Hepatic stellate cell (primary cell): ENCODE measurements around the gene SLBP.
A peak's percentile ranks its signal among the peaks of the same experiment; 100 is the strongest.

ENCODE experiments used
- DNase-seq: peaks from one replicate; pipeline ENCODE4 v3.0.0; 2011; ENCODE audit warnings: low spot score

The SLBP gene

GRCh38 chr4:1712216-1713002, at the start of gene SLBP:
TSS of gene SLBP (minus strand) at chr4:1712319. CDS start at chr4:1712188, 131 bp downstream.
- DNase-seq = peak; percentile 95

DNA sequence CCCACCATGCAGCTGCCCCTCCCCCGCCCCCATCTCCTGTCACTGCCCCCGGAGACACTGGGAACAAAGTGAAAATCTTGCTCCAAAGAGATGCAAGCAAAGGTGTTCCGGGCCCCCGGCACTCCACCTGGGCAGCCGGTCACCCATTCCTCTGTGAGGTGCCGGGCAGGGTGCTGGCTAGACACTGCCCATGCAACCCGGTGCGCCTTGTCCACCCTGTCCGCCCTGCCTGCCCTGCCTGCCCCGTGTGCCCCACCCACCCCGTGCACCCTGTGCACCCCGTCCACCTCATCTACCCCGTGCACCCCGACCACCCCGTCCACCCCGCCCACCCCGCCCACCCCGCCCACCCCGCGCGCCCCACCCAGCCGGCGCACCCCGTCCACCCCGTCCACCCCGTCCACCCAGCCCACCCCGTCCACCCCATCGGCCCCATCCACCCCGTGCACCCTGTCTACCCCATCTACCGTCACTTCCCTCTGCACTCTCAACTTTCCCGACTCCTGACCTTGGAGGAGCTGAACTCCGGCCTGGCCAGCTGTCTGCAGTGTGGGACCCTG, 49.1 kb upstream of the SLBP start:
- no peak for DNase-seq

DNA sequence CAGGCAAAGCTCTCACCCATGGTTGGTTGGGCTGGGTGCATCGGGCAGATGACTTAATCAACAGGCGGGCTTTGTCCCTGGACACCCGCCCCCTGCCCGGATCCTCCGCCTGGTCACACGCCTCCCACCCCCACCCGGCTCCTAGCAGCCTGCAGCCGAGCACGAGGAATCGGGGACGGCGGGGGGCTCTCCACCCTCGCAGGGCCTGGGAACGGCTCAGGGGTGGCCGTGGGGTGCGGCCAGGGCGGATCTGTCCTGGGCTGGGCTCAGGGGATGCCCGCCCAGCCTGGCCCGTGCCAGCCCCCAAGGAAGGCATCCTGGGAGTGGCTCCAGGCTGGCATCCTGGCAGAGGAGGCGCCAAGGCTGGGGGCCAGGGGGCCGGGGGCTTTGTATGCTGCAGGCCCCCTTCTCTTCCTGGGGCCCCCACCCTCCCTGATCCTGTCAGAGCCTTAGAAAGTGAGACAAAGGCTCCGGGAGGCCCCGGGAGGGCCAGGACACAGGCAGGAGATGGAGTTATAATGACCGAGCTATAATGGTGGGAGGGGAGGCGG, 48.5 kb upstream of the SLBP start:
- no peak for DNase-seq

- no peak for DNase-seq
Observed at GRCh38 chr4:1759818-1760223, 47.7 kb upstream of the SLBP start.

DNA sequence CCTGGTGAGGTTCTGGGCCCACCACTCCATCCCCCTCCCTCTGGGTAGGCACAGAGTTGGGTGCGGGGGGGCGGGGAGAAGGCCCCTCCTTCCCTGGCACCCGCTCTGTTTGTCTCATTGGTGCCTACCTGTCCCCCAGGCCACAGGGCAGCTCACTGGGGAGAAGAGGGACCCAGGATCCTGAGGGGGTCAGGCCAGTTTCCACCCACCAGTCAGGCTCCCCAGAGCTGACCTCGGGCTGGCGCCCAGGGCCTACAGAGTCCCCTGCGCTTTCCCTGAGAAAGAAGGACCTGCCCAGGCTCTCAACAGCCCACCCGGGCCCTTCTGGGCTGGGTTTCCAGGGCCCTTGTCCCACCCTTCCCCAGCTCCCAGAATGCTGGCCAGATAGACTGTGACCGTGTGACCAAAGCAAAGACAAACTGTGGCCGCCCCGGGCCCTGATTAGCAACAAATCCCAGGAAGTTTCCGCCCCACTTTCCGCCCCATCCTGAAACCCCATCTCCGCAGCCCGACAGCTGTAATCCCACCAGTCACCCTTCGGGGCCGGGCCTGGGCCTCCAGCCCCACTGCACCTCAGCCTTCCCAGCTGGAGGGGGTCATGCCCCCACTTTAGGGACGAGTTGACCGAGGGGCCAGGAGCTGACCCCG, 47.2 kb upstream of the SLBP start:
- DNase-seq = no peak

DNA sequence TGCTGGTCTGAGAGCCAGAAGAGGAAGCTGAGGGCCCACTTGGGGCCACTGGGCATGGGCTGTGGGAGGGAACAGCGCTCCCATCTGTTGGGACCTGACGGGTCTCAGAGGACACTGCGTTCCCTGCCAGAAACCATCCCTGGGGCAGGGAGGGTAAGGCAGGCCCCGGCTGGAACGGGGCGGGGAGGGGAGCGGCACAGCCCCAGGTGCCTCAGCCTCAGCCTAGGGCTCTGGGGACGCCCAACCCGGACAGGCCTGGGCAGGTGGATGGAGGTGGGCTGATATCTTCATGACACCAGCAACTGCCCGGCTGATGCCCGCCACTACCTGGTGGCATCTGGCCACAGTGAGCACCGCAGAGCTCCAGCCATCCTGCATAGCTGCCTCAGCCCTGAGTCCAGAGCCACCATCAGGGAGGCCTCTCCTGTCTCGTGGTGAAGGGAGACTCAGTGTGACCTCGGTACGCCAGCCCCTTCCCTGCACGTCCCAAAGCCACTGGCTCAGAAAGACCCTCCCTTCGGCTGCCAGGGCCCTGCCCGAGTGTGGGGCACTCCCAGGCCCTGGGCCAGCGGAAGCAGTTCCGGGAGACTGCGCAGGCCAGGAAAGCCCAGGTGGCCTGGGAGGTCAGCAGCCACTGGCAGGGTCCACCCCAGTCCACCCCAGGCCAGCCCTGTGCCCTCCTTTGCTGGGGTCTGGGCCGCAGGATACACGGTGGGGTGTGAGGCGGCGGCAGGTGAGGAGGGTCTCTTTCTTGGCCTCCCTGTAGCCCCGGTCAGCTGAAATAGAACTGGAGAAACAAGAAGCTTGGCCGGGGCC, 46.4 kb upstream of the SLBP start:
- no peak for DNase-seq

DNA sequence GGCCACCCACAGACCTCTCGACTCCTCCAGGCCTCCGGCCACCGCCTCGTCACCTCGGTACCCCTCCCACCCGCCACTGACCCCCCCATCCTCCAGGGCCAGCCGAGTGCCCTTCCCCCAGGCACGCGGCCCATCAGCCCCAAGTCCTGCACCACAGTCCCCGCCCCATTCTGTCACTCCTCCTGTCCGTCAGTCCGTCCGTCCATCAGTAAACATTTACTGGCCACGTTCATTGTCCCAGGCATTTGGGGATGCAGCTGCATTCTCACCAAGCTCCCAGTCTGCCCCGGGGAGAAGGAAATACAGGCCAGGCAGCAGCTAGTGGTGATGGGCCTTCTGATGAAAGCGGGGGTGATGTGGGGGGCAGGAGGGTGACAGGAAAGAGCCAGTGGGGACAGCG, 45.7 kb upstream of the SLBP start:
- no peak for DNase-seq

- no peak for DNase-seq
Observed at GRCh38 chr4:1756893-1757779, 45.0 kb upstream of the SLBP start.

DNA sequence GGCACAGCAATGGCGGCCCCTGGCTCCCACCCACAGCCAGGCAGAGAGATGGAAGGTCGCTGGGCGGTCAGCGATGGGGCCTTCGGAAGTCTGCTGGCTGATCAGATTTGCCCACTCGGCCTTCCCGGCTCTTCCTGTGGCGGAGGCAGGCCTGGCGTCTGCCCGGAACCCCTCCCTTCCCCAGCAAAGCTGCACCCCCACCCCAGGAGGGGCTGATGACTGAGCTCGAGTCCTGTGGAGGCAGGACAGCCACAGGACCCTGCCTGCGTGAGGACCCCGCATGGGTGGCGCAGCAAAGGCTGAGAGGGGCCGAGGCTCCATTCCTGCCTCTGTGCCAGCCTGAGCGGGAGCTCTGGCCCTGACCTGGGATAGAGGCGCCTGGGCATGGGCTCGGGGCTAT, 44.0 kb upstream of the SLBP start:
- no peak for DNase-seq

GRCh38 chr4:1755297-1755696, 43.2 kb upstream of the SLBP start:
- no peak for DNase-seq

DNA sequence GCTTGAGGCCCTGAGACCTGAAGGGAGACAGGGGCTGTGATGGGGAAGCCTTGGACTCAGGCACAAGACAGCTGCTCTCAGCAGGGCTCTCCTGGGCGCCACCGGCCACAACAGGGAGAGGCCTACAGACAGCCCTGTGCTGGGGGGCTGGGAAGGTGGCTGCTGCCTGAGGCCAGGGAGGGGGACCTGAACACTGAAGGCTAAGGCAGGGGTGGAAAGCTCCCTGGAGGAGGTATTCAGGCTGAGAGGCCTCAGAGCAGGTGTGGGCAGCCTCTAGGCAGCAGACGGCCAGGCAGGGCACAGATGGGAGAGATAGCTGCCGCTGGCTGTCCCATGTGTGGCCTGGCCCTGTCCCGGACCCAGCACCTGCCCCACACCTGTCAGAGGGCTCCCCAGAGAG, 42.2 kb upstream of the SLBP start:
- no peak for DNase-seq

- DNase-seq = no peak
Observed at GRCh38 chr4:1753697-1754311, 41.7 kb upstream of the SLBP start.

- DNase-seq = no peak
Observed at GRCh38 chr4:1753294-1753696, 41.2 kb upstream of the SLBP start.

DNA sequence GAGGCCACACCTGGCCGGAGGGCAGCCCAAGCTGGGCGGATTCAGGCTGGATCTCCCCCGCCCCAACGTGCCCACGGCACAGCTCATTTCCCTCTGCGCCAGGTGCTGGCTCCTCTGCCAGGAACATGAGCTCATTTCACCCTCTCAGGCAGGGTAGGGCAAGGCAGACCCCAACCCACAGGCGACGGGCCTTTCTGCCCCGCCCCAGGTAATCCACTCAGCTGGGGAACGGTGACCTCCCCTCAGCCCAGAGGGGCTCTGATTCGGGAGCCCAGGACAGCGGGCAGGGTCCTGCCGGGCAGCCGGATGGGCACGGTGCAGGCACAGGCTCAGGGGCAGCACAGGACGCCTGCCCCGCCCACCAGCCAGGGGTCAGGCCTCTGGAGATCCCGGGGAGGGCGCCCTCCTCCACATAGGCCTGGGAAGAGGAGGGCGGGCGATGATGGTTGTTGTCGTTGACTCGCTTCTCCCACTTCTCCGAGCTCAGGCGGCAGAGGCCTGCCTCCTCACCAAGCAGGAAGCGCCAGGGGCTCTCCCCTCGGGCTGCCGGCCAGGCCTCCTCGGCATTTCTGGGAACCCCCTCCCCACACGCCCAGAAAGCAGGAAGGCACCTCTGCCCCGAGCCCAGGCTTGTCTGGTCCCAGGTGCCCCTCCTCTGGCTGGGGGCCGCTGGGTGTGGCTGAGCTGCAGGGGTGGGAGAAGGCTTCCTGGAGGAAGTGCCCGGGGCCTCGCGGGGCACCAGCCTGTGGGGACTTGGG, 40.3 kb upstream of the SLBP start:
- no peak for DNase-seq

DNA sequence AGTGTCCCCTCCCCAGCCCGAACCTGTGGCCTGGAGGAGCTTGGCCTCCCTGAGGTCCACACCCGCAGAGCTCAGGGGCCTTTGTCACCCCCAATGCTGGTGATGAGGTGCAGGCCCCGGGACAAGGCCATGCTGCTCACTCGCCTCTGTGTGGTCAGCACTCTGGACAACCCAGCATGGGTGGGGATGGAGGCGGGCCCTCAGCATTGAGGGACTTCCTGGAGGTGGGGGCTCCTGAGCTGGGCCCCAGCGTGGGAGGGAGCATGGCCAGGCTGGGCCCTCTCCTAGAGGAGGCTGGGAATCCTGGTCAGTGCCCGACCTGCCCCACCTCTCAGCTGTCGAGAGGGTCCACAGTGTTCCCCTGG, 39.8 kb upstream of the SLBP start:
- no peak for DNase-seq

DNA sequence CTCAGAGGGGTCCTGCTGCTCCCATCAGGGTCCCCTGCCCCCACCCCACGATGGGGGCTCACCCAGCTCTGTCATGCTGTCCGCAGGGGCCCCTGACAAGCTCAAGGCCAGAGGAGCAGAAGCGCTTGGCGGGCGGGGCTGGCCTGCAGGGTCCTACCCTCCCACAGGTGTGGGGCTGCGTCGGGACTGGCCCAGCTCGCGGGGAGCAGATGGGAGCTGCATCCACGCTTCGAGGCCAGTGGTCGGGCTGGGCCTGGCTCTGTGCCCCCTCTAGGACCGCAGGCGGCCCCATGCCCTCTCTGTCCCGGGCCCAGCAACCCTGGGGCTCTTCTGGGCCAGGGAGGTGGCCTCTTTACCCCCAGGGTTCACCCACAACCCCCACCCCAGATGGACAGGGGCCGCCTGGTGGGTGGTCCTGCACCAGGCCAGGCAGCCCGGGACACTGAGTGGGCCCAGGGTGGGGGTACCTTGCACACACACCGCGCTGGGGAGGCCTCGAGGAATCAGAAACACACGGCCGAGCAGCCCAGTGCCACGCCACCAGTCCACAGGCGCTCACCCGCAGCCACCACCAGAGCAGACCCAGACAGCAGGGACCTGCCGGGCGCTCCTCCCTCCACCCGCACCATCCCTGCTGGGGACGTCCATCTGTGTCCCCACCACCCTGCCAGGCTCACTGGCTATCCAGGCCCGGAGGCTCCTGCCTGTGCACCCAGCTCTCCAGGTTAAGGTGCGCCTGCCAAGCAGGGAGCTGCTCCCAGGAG, 39.2 kb upstream of the SLBP start:
- DNase-seq = no peak

- DNase-seq = no peak
Observed at GRCh38 chr4:1750381-1751154, 38.4 kb upstream of the SLBP start.

GRCh38 chr4:1749826-1750225, 37.7 kb upstream of the SLBP start:
- no peak for DNase-seq

DNA sequence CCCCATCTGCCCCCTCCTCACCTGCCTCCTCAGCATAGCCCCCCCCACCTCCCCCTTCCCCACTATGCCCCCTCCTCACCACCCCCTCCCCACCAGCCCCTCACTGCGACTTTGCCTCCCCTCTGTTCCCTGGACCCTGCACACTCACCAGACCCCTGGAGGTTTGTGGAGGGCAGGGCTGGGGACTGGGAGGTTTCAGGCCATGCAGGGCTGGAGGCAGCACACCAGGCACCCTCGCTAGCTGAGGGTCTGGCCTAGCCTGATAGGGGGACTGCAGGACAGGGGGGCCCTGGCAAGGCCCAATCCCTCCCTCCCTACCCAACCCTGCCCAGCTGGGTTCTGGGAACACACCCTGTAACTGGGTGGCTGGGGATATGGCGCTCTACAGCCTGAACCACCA, 37.3 kb upstream of the SLBP start:
- DNase-seq = no peak
